ENCODE results near the gene CDK3. TPM values are rescaled to one million over a fixed set of nuclear protein-coding genes. Genes with fewer than 3 reads are reported as not detected.

Gene CDK3
- total RNA-seq: 1 to 10 TPM in 2 of 4 donors, under 1 TPM in 1, not detected in 1; 0.65 to 2.2 (median 1.2) TPM

DNA sequence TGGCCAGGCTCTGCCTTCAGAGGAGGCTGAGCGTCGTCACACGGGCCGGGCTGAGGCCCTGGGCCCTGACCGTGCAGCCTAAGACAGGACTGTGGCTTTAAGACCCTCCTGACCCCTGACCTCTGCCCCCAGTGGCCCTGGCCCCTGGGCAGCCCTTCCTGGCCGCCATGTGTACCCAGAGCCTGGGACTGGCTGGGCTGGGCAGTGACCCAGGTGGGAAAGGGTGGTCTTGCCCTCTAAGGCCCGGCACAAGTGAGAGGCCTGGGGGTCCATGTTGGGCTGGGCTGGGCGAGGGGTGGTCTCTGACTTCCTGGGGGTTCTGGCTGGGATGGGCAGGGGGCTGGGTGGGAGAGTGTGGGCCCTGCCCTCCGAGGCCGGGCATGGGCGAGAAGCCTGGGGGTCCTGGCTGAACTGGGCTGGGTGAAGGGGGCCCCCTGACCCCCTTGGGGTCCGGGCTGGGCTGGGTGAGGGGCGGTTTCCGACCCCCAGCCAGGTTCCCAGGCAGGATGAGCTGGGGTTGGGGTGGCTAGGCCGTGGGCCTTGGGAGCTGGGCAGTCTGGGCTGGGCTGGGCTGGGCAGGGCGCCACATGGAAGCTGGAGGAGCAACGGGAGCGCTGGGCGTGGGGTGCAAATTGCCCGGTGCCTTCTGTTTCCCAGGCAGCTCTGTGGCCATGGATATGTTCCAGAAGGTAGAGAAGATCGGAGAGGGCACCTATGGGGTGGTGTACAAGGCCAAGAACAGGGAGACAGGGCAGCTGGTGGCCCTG lies at the start of gene CDK3:
Gene CDK3, plus strand, starts transcription at position 101 of the 767 bp plus-strand sequence. Its CDS starts 571 bp downstream, at position 672.
- intact Hi-C loops (cut with DNase I): no loop called here
- H3K27ac ChIP-seq (replicated peaks in 1 of 4): no peak within 1 kb of the TSS
- 87% methylated on average over 20 of the region's 21 CpGs for WGBS
- H3K36me3 ChIP-seq: peaks cover 0 to 17% (median 11%) of the 10 kb centered on the region in 4 donors
- peaks cover 0 to 16% (median 5%) of the 10 kb centered on the region in 4 donors for H3K4me1 ChIP-seq
- H3K4me3 ChIP-seq: no peak within 1 kb of the TSS
- TF ChIP-seq, protein P1, sequence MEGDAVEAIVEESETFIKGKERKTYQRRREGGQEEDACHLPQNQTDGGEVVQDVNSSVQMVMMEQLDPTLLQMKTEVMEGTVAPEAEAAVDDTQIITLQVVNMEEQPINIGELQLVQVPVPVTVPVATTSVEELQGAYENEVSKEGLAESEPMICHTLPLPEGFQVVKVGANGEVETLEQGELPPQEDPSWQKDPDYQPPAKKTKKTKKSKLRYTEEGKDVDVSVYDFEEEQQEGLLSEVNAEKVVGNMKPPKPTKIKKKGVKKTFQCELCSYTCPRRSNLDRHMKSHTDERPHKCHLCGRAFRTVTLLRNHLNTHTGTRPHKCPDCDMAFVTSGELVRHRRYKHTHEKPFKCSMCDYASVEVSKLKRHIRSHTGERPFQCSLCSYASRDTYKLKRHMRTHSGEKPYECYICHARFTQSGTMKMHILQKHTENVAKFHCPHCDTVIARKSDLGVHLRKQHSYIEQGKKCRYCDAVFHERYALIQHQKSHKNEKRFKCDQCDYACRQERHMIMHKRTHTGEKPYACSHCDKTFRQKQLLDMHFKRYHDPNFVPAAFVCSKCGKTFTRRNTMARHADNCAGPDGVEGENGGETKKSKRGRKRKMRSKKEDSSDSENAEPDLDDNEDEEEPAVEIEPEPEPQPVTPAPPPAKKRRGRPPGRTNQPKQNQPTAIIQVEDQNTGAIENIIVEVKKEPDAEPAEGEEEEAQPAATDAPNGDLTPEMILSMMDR (IDR thresholded peaks at IDR 0.05): no peak
- no peak for TF ChIP-seq EP300 (IDR thresholded peaks at IDR 0.05)
- no peak for TF ChIP-seq POLR2AphosphoS5 (IDR thresholded peaks at IDR 0.05)
- no peak for DNase-seq (ENCODE audit: extremely low spot score)
- no peaks in the 10 kb centered on the region for H3K9me3 ChIP-seq
- no peaks in the 10 kb centered on the region for H3K27me3 ChIP-seq

GRCh38 chr17:75950855-75951554 lies 49.6 kb upstream of the CDK3 start:
- Histone ChIP-seq H3K4me1 (no peaks in the 10 kb centered on the region), H3K27ac (replicated peaks in 1 of 4) (no peak overlapping the region), H3K27me3 (no peaks in the 10 kb centered on the region), H3K36me3 (peaks cover 84 to 100% (median 98%) of the 10 kb centered on the region in 4 donors), H3K9me3 (no peaks in the 10 kb centered on the region), H3K4me3 (no peak overlapping the region)
- WGBS: 73% methylated on average over 8 of the region's 8 CpGs
- TF ChIP-seq POLR2A (IDR thresholded peaks at IDR 0.05; ENCODE audit: low read depth): no peak
- TF ChIP-seq, protein P1 (IDR thresholded peaks at IDR 0.05): no peak
- TF ChIP-seq EP300 (IDR thresholded peaks at IDR 0.05): no peak
- no peak for TF ChIP-seq POLR2AphosphoS5 (IDR thresholded peaks at IDR 0.05)
- intact Hi-C loops (cut with DNase I): no loop called here
- no peak for DNase-seq (ENCODE audit: extremely low spot score)

- no peak for DNase-seq (ENCODE audit: extremely low spot score)
- TF ChIP-seq, protein P1 (IDR thresholded peaks at IDR 0.05): no peak
- TF ChIP-seq EP300 (IDR thresholded peaks at IDR 0.05) (no peak), POLR2A (IDR thresholded peaks at IDR 0.05; ENCODE audit: low read depth) (no peak), POLR2AphosphoS5 (IDR thresholded peaks at IDR 0.05) (no peak)
- peaks cover 0 to 17% (median 5%) of the 10 kb centered on the region in 4 donors for H3K4me1 ChIP-seq
- no peaks in the 10 kb centered on the region for H3K9me3 ChIP-seq
- peaks cover 15 to 54% (median 42%) of the 10 kb centered on the region in 4 donors for H3K36me3 ChIP-seq
- no peaks in the 10 kb centered on the region for H3K27me3 ChIP-seq
- 72% methylated on average over 8 of the region's 8 CpGs for WGBS
- intact Hi-C loops (cut with DNase I): no loop called here
- H3K27ac ChIP-seq (replicated peaks in 1 of 4): no peak overlapping the region
- H3K4me3 ChIP-seq: no peak overlapping the region
Measured at GRCh38 chr17:75959051-75959838, 41.4 kb upstream of the CDK3 start.

DNA sequence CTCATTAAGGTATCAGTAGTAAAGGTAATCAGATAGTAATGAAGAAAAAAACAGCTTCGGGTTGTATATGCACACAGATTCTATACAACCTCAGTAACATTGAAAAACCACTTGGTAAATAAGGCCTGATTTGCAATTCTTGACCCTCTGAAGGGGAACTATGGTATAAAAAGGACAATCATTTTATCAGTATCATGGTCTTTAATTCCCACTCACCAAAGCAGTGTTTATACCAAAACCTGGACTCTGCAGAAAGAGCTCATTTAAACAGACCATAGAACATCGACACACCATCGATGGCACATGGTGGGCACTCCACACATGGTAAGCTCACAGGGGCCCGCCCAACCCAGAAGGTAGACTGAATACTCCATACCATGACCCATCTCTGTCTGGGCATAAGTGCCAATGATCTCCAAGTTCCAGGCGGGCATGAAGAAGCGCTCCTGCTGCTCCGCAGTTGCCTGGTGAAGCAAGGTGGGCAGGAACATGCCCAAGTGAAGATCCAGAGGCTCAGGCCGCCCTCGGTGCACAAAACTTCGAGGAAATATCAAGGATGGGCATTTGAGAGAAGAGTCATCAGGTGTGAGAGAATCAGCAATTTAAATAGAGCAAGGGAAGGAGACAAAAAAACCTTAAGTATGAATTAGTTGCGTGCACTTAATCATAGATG lies 40.7 kb upstream of the CDK3 start:
- TF ChIP-seq EP300 (IDR thresholded peaks at IDR 0.05) (no peak), POLR2A (IDR thresholded peaks at IDR 0.05; ENCODE audit: low read depth) (no peak), POLR2AphosphoS5 (IDR thresholded peaks at IDR 0.05) (no peak)
- TF ChIP-seq, protein P1 (IDR thresholded peaks at IDR 0.05): no peak
- Histone ChIP-seq H3K4me3 (no peak overlapping the region), H3K27me3 (no peaks in the 10 kb centered on the region), H3K36me3 (peaks cover 10 to 46% (median 36%) of the 10 kb centered on the region in 4 donors), H3K27ac (replicated peaks in 1 of 4) (no peak overlapping the region), H3K4me1 (peaks cover 0 to 17% (median 5%) of the 10 kb centered on the region in 4 donors), H3K9me3 (no peaks in the 10 kb centered on the region)
- DNase-seq (ENCODE audit: extremely low spot score): no peak
- intact Hi-C loops (cut with DNase I): no loop called here
- WGBS: 95% methylated on average over 11 of the region's 11 CpGs
